Prostate gland (tissue), 2 donors: ENCODE data around the gene TELO2.

Experiments used
- CTCF ChIP-seq, 4 experiments: fragments of 200-600 bp in 2 of 4; fragments of 450-650 bp in 2 of 4; sonication (generic) in 2 of 4; IDR thresholded peaks; 1 replicate in 3 of 4; 2 replicates in 1 of 4; pipeline ENCODE4 v1.5.1; 2016 to 2019; ENCODE audit warnings: antibody characterized with exemption in 4 of 4, mild to moderate bottlenecking in 2 of 4, moderate library complexity in 2 of 4
- POLR2A ChIP-seq: fragments of 450-650 bp; IDR thresholded peaks from one replicate; pipeline ENCODE4 v1.6.1; 2016; ENCODE audit warnings: antibody characterized with exemption, mild to moderate bottlenecking
- POLR2AphosphoS5 ChIP-seq: sonication (generic); formaldehyde crosslinking; IDR thresholded peaks from one replicate; pipeline ENCODE4 v1.6.1; 2017; ENCODE audit warnings: antibody characterized with exemption

GRCh38 chr16:1499756-1500464 lies 6.8 kb downstream of the TELO2 start:
- TF ChIP-seq POLR2A, result no peak
- TF ChIP-seq CTCF (IDR thresholded peaks at IDR 0.05), result no peak
- TF ChIP-seq POLR2AphosphoS5, result no peak
